ENCODE results near the gene MLPH.

MLPH gene

GRCh38 chr2:237520290-237520689 lies 33.2 kb downstream of the MLPH start:
- no peak overlapping the region for H3K9ac ChIP-seq (ENCODE audit: low read length)
- H3K36me3 ChIP-seq (ENCODE audit: control insufficient read depth, insufficient read depth, low read length), result peaks cover 9% of the 10 kb centered on the region
- no peak overlapping the region for H3K4me3 ChIP-seq (ENCODE audit: low read length)
- H3K9me3 ChIP-seq (ENCODE audit: control insufficient read depth, low read length), result no peaks in the 10 kb centered on the region
- H3K4me1 ChIP-seq (ENCODE audit: control insufficient read depth, insufficient read depth, low read length), result peaks cover 22% of the 10 kb centered on the region
- no peaks in the 10 kb centered on the region for H3K27me3 ChIP-seq (ENCODE audit: control insufficient read depth, insufficient read depth, low read length)

- no peak overlapping the region for H3K4me3 ChIP-seq (ENCODE audit: low read length)
- no peak overlapping the region for H3K9ac ChIP-seq (ENCODE audit: low read length)
These were observed 37.6 kb downstream of the MLPH start for GRCh38 chr2:237524631-237525030.

GRCh38 chr2:237525559-237526157 lies 38.6 kb downstream of the MLPH start:
- Histone ChIP-seq H3K9me3 (ENCODE audit: control insufficient read depth, low read length) (no peaks in the 10 kb centered on the region), H3K36me3 (ENCODE audit: control insufficient read depth, insufficient read depth, low read length) (peaks cover 18% of the 10 kb centered on the region), H3K4me3 (ENCODE audit: low read length) (no peak overlapping the region)

More at GRCh38 chr2:237524631-237525030, 37.6 kb downstream of the MLPH start:
- Histone ChIP-seq H3K4me1 (ENCODE audit: control insufficient read depth, insufficient read depth, low read length) (peaks cover 6% of the 10 kb centered on the region), H3K36me3 (ENCODE audit: control insufficient read depth, insufficient read depth, low read length) (peaks cover 17% of the 10 kb centered on the region), H3K27me3 (ENCODE audit: control insufficient read depth, insufficient read depth, low read length) (no peaks in the 10 kb centered on the region), H3K9me3 (ENCODE audit: control insufficient read depth, low read length) (no peaks in the 10 kb centered on the region)

GRCh38 chr2:237527233-237527632 lies 40.2 kb downstream of the MLPH start:
- no peak overlapping the region for H3K4me3 ChIP-seq (ENCODE audit: low read length)
- H3K36me3 ChIP-seq (ENCODE audit: control insufficient read depth, insufficient read depth, low read length), result peaks cover 25% of the 10 kb centered on the region
- no peaks in the 10 kb centered on the region for H3K4me1 ChIP-seq (ENCODE audit: control insufficient read depth, insufficient read depth, low read length)
- H3K9me3 ChIP-seq (ENCODE audit: control insufficient read depth, low read length), result no peaks in the 10 kb centered on the region
- no peaks in the 10 kb centered on the region for H3K27me3 ChIP-seq (ENCODE audit: control insufficient read depth, insufficient read depth, low read length)
- H3K9ac ChIP-seq (ENCODE audit: low read length), result no peak overlapping the region

More at GRCh38 chr2:237525559-237526157, 38.6 kb downstream of the MLPH start:
- Histone ChIP-seq H3K27me3 (ENCODE audit: control insufficient read depth, insufficient read depth, low read length) (no peaks in the 10 kb centered on the region), H3K4me1 (ENCODE audit: control insufficient read depth, insufficient read depth, low read length) (no peaks in the 10 kb centered on the region), H3K9ac (ENCODE audit: low read length) (no peak overlapping the region)

- Histone ChIP-seq H3K4me3 (ENCODE audit: low read length) (no peak overlapping the region), H3K9ac (ENCODE audit: low read length) (no peak overlapping the region), H3K9me3 (ENCODE audit: control insufficient read depth, low read length) (no peaks in the 10 kb centered on the region), H3K4me1 (ENCODE audit: control insufficient read depth, insufficient read depth, low read length) (no peaks in the 10 kb centered on the region), H3K36me3 (ENCODE audit: control insufficient read depth, insufficient read depth, low read length) (peaks cover 26% of the 10 kb centered on the region), H3K27me3 (ENCODE audit: control insufficient read depth, insufficient read depth, low read length) (no peaks in the 10 kb centered on the region)
These were observed 40.7 kb downstream of the MLPH start for GRCh38 chr2:237527766-237528165.

- Histone ChIP-seq H3K27me3 (ENCODE audit: control insufficient read depth, insufficient read depth, low read length) (no peaks in the 10 kb centered on the region), H3K4me1 (ENCODE audit: control insufficient read depth, insufficient read depth, low read length) (peaks cover 12% of the 10 kb centered on the region), H3K9ac (ENCODE audit: low read length) (no peak overlapping the region), H3K9me3 (ENCODE audit: control insufficient read depth, low read length) (no peaks in the 10 kb centered on the region), H3K36me3 (ENCODE audit: control insufficient read depth, insufficient read depth, low read length) (peaks cover 36% of the 10 kb centered on the region), H3K4me3 (ENCODE audit: low read length) (no peak overlapping the region)
These were observed 42.7 kb downstream of the MLPH start for GRCh38 chr2:237529452-237530402.

- Histone ChIP-seq H3K27me3 (ENCODE audit: control insufficient read depth, insufficient read depth, low read length) (no peaks in the 10 kb centered on the region), H3K9ac (ENCODE audit: low read length) (no peak overlapping the region), H3K36me3 (ENCODE audit: control insufficient read depth, insufficient read depth, low read length) (peaks cover 36% of the 10 kb centered on the region), H3K4me1 (ENCODE audit: control insufficient read depth, insufficient read depth, low read length) (peaks cover 20% of the 10 kb centered on the region), H3K9me3 (ENCODE audit: control insufficient read depth, low read length) (no peaks in the 10 kb centered on the region), H3K4me3 (ENCODE audit: low read length) (no peak overlapping the region)
These were observed 43.7 kb downstream of the MLPH start for GRCh38 chr2:237530472-237531433.

GRCh38 chr2:237532160-237532559 lies 45.1 kb downstream of the MLPH start:
- Histone ChIP-seq H3K9ac (ENCODE audit: low read length) (no peak overlapping the region), H3K36me3 (ENCODE audit: control insufficient read depth, insufficient read depth, low read length) (peaks cover 26% of the 10 kb centered on the region), H3K4me3 (ENCODE audit: low read length) (no peak overlapping the region)

GRCh38 chr2:237533668-237534161 lies 46.7 kb downstream of the MLPH start:
- no peaks in the 10 kb centered on the region for H3K9me3 ChIP-seq (ENCODE audit: control insufficient read depth, low read length)
- no peaks in the 10 kb centered on the region for H3K27me3 ChIP-seq (ENCODE audit: control insufficient read depth, insufficient read depth, low read length)
- peaks cover 38% of the 10 kb centered on the region for H3K4me1 ChIP-seq (ENCODE audit: control insufficient read depth, insufficient read depth, low read length)
- no peak overlapping the region for H3K9ac ChIP-seq (ENCODE audit: low read length)
- H3K36me3 ChIP-seq (ENCODE audit: control insufficient read depth, insufficient read depth, low read length), result peaks cover 31% of the 10 kb centered on the region
- H3K4me3 ChIP-seq (ENCODE audit: low read length), result no peak overlapping the region

More at GRCh38 chr2:237532160-237532559, 45.1 kb downstream of the MLPH start:
- no peaks in the 10 kb centered on the region for H3K9me3 ChIP-seq (ENCODE audit: control insufficient read depth, low read length)
- H3K27me3 ChIP-seq (ENCODE audit: control insufficient read depth, insufficient read depth, low read length), result no peaks in the 10 kb centered on the region
- peaks cover 22% of the 10 kb centered on the region for H3K4me1 ChIP-seq (ENCODE audit: control insufficient read depth, insufficient read depth, low read length)

- Histone ChIP-seq H3K27me3 (ENCODE audit: control insufficient read depth, insufficient read depth, low read length) (no peaks in the 10 kb centered on the region), H3K36me3 (ENCODE audit: control insufficient read depth, insufficient read depth, low read length) (peaks cover 31% of the 10 kb centered on the region), H3K4me1 (ENCODE audit: control insufficient read depth, insufficient read depth, low read length) (peaks cover 45% of the 10 kb centered on the region), H3K9ac (ENCODE audit: low read length) (no peak overlapping the region), H3K4me3 (ENCODE audit: low read length) (no peak overlapping the region), H3K9me3 (ENCODE audit: control insufficient read depth, low read length) (no peaks in the 10 kb centered on the region)
These were observed 47.3 kb downstream of the MLPH start for GRCh38 chr2:237534380-237534779.

- Histone ChIP-seq H3K9ac (ENCODE audit: low read length) (no peak overlapping the region), H3K9me3 (ENCODE audit: control insufficient read depth, low read length) (no peaks in the 10 kb centered on the region), H3K4me1 (ENCODE audit: control insufficient read depth, insufficient read depth, low read length) (peaks cover 56% of the 10 kb centered on the region), H3K36me3 (ENCODE audit: control insufficient read depth, insufficient read depth, low read length) (peaks cover 31% of the 10 kb centered on the region), H3K4me3 (ENCODE audit: low read length) (no peak overlapping the region), H3K27me3 (ENCODE audit: control insufficient read depth, insufficient read depth, low read length) (no peaks in the 10 kb centered on the region)
These were observed 48.5 kb downstream of the MLPH start for GRCh38 chr2:237535385-237536082.

All from mucosa of stomach (tissue), 1 donor.